NK-92 (cell line): ENCODE measurements around the gene CSAD.

Experiments
- DNase-seq: peaks from one replicate; lab custom pipeline; 2025; ENCODE audit not compliant: unreplicated experiment; lab: John Stamatoyannopoulos, UW

Gene CSAD

DNA sequence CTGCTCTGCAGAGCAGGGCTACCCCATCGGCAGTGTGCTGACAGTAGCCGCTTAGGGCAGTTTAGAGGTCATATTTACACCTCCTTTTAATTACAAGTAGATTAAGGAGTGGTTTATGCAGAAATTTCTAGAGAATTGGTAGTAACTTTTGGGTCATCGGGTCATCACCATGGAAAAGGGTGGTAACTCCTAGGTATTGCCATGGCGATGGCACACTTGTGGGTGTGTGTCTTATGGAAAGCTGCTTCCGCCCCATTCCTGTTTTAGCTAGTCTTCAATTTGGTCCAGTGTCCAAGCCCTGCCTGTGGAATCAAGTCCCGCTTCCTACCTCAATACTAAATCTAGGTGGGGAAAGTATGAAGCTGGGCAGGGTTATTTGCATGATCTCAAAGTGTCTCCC, 29.7 kb downstream of the CSAD start:
- DNase-seq: no peak

DNA sequence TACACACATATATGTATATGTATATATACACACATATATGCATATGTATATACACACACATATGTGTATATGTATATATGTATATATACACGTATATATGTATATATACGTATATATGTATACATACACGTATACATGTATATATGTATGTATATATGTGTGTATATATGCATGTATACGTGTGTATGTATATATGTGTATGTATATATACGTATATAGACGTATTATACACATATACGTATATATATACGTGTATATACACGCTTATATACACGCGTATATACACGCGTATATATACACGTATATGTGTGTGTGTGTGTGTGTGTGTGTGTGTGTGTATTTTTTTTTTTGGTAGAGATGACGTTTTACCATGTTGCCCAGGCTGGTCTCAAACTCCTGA, 33.1 kb downstream of the CSAD start:
- no peak for DNase-seq

DNA sequence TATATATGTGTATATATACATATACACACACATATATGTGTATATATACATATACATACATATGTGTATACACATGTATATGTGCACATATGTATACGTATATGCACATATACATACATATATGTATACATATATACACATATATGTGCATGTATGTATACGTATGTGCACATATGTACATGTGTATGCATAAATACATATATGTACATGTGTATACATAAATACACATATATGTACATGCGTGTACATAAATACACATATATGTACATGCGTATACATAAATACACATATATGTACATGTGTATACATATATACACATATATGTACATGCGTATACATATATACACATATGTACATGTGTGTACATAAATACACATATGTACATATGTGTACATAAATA, 33.5 kb downstream of the CSAD start:
- no peak for DNase-seq

DNA sequence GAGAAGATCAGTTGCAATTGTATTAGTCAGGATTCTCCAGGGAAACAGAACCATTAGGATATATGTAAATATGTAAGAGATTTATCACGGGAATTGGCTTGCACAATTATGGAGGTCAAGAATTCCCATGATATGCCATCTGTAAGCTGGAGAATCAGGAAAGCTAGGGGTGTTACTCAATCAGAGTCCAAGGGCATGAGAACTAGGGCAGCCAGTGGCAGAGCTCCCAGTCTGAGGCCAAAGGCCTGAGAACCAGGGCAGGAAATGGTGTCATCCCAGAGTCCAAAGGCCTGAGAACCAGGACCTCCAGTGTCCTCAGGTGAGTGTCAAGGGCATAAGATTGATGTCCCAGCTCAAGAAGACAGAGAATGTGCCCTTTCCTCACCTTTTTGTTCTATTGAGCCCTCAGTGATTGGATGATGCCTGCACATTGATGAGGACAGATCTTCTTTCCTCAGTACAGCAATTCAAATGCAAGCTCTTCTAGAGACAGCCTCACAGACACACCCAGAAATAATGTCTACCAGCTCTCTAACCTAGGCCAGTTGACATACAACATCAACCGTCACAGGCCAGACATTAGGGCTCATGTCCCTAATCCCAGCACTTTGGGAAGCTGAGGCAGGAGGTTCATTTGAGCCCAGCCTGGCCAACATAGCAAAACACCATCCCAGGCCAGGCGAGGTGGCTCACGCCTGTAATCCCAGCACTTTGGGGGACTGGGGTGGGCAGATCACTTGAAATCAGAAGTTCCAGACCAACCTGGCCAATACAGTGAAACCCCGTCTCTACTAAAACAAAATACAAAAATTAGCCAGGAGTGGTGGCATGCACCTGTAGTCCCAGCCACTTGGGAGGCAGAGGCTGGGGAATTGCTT, 35.1 kb downstream of the CSAD start:
- DNase-seq: no peak

DNA sequence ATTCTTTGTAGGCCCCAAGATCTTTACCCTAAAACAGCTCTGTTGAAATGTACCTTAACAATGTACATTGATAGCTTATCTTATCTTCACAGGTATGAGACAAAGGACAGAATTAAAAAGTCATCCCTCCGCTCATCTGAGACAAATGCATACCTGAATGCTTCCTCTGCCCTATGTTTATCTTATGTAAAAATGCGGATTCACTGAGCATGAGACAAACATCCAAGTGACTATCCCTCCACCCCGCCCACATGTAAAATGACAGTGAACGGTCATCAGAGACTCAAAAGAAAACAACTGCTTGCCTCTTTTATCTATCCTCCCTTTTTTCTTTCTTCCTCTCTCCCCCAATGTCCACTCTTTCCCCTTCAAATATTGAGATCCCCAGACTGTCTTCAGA, 37.4 kb downstream of the CSAD start:
- DNase-seq: no peak

DNA sequence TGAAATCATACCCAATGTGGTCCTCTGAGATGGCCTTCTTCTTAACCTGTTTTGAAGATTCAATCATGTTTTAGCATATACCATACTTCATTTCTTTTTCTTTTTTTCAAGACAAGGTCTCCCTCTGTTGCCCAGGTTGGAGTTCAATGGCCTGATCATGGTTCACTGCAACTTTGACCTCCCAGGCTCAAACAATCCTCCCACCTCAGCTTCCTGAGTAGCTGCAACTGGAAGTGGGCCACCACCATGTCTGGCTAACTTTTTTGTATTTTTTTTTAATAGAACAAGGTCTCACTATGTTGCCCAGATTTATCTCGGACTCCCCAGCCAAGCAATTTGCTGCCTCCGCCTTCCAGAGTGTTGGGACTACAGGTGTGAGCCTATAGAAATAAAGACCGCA, 47.0 kb downstream of the CSAD start:
- no peak for DNase-seq

DNA sequence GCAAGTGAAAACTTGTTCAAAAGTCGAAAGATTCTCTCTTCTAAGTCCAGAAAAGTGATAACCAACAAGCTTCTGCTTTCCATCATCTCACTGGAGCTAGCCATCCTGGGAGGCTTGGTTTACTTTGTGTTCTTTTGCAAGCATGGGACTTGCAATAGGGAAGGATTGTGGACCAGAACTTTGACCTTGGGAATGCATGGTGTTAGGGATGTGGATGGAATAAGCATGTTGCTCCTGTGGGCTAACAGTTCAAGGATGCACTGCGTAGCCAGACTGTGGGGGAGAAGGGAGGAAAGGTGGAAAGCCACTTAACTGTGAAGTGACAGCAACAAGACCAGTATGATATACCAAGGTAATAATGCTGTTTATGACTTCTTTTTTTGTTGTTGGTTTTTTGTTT, 48.9 kb downstream of the CSAD start:
- DNase-seq: no peak

DNA sequence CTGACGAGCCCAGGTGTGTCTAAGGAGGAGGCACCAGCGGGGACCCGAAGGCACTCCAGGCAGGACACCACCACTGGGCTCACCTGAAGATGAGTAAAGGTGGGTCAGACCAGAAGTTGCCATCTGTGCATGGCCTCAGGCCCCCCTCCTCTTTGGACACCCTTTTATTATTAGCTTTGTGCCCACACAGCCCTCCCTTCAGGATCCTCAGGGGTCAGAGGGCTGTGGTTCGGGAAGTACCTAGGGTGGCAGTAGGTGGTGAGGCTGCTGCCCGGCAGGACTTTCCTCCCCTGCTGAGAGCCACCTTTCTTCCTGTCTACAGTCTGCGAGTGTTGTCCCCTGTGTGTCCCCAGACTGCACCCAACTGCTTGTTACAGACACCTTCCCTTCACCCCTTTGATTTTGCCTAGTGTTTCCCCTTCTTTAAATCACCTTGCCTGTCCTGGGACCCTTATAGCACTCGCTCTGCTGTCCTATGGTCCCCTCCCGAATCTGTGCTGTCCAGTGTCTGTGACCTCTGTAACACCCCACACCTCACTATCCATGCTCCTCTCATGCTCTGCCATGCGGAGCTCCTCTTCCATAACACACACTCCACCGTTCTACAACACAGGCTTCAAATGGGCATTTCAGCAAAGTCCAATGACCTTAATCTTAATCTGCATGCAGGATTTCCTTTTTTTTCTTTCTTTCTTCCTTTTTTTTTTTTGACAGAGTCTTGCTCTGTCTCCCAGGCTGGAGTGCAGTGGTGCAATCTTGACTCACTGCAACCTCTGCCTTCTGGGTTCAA, 51.8 kb downstream of the CSAD start:
- no peak for DNase-seq

DNA sequence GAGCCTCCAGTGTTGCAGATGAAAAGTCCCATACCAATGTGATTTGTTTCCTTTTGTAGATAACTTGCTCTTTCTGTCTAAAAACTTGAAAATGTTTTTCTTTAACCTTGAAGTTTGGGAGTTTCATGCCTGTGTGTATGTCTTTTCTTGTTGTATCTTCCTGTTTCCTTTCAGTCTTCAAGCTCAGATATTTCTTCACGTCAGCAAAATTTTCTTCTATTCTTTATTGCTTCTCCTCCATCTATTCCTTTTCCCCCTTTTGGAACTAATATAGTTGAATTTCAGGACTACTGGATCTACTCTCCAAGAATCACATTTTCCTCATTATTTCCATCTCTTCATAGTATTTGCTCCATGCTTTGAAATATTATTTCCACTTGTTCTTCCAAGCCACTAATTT, 53.6 kb downstream of the CSAD start:
- no peak for DNase-seq

DNA sequence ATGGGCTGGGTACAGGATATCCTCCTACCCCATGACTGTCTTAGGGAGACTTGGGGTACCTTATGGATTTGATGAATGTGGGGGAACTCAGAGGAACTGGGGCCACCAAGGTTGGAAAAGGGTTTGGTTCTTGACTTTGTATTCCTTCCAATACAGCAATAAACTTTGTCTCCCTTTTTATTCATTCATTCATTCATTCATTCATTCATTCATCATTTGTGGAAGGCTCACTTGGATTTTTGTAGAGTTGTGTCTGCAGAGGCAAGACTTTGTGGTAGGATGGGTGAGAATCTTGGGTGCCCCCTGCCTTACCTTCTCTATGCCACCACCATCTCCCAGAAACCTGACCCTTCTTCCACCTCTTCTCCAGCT, 56.4 kb downstream of the CSAD start:
- no peak for DNase-seq

DNA sequence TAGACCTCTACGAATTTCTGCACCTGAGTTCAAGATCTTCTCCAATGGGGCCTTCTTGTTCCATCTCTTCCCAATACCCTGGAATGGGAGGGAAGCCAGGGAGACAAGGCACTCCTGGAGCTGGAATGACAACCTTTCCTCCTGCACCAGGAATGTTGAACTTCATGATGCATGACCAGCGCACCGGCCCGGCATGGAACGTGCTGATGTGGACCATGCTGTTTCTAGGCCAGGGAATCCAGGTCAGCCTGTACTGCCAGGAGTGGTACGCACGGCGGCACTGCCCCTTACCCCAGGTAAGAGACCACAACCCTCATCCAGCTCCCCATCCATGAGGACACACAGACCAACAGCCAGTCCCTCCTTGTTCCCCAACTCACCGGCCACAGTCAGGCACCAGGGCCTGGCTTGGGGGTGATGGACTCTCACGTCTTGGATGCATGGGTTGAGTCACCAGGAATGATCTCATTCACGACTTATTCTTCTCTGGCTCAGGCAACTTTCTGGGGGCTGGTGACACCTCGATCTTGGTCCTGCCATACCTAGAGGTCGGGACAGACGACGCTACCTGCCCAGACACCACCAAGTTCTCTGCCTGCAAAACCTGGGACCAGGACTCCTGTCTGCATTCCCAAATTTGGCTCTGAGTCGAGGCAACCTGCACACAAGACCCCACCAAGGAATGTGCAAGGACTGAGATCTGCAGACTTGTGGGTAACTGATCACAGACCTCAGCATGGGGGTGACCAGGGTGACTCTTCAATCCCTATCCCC, 57.0 kb downstream of the CSAD start:
- no peak for DNase-seq

DNA sequence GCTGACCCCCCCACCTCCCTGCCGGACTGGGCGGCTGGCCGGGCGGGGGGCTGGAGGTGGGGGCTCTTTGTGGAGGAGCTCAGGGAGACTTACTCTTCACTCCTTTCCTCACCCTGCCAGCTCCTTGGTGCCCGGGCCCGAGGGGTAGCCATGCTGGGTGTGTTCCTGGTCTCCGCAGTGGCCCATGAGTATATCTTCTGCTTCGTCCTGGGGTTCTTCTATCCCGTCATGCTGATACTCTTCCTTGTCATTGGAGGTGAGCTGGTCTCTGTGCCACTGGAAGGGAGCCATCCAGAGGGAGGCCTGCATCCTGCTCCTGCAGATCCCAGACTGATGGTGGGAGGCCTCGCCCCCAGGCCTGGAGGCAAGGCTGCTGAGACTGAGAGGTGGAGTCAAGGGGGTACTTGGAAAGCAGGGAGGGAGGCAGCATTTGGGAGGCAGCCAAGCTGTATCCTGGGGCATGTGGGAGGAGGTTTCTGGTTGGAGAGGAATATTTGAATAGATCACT, 57.7 kb downstream of the CSAD start:
- DNase-seq: no peak

DNA sequence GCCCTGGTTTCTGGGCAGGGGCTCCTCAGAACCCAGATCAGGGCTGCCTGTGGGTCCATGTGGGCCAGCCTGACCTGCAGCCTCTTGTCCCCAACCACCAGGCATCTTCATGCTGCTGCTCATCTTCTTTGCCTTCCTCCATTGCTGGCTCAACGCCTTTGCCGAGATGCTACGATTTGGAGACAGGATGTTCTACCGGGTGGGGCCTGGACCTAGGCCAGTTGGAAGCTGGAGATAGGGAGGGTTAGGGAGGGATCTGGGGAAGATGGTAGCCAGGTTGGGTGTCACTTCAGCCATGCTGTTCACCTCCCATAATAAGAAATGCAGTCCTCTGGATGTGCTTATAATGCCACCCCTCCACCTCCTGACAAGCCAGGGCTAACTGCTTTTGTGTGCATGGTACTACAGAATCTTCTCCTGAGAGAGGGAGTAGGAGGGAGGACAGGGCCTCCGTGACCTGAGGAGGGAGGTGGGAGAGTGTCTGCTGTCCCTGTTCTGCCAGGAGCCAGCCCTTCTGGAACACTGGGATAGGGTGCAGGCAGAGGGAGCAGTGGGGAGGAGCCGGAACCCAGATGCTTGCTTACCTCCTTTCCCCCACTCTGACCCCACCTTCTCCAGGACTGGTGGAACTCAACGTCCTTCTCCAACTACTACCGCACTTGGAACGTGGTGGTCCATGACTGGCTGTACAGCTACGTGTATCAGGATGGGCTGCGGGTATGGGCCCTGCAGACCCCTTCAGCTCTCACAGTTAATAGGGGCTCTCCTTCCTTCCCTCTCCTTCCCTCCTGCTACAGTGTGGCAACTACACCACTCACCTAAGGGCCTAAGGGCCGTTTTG, 59.8 kb downstream of the CSAD start:
- DNase-seq: no peak

DNA sequence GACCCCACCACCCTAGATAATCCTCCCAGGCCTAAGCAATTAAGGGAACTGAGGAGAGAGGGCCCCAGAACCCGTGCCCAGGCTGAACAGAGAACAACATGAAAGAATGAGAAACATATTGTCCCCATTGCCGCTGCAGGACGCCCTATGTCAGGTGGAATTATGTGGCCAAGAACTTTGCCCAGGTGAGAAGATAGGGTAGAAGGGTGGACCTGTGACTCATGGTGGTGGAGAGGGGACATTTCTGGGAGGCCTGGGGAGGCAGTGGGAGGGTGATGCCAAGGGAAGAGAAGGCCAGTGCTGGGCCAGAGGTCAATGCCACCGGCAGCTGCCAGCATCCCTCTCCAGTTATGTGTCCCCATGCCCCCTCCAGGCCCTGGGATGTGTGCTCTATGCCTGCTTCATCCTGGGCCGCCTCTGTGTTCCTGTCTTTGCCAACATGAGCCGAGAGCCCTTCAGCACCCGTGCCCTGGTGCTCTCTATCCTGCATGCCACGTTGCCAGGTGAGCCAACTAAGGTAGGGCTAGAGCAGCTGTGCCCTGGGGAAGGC, 61.9 kb downstream of the CSAD start:
- no peak for DNase-seq

DNA sequence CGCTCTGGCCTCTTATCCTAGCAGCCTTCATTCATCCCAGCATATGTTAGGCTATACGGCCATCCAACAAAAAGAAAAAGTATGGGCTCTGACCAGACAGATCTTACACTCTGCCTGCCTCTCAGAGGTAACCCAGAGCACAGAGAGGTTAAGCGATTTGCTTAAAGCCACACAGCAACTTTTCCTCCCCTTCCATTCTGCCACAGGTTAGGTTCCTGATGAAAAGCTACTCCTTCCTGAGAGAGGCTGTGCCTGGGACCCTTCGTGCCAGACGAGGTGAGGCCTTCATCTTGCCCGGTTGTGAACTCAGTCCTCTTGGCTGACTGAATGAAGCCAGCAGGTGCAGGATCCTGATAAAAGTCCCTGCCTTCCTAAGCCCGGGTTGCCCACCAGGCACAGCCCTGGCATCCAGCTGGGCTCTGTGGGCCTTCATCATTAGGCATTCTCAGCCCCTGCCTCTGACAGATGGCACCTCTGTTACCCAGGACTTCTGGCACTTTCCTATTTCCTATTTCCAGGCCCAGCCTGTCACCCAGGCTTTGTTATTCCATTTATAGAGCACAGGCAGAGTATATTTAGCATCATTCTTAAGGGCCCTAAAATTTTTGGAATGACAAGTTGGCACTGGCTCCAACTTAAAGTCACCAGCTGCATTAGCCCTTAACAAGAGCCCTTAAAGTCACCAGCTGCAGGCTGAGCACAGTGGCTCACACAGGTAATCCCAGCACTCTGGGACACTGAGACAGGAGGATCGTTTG, 64.7 kb downstream of the CSAD start:
- no peak for DNase-seq

DNA sequence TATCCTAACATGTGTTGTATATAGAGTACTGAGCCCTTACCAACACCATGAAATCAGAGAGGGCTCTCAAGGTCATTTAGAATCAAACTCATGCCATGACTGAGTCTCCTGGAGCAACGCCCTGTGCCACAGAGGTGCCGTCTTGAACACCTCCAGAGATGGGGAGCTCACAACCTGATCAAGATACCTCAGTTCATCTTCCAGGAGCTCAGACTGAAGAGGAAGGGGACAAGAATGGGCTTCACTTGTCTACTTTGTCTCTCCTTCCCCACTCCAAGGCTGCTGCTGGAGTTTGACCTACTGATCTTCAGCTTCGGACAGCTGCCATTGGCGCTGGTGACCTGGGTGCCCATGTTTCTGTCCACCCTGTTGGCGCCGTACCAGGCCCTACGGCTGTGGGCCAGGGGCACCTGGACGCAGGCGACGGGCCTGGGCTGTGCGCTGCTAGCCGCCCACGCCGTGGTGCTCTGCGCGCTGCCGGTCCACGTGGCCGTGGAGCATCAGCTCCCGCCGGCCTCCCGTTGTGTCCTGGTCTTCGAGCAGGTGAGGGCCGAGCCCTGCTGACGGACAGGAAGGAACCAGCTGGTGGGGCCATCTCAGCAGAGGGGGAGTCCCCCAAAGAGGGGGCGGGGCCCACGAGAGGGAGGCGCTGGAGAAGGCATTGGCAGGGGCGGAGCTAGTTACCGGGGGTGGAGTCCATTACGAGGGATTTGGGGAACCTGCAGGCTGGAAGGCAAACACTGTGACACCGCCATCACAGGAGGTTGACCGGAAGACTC, 65.4 kb downstream of the CSAD start:
- no peak for DNase-seq

DNA sequence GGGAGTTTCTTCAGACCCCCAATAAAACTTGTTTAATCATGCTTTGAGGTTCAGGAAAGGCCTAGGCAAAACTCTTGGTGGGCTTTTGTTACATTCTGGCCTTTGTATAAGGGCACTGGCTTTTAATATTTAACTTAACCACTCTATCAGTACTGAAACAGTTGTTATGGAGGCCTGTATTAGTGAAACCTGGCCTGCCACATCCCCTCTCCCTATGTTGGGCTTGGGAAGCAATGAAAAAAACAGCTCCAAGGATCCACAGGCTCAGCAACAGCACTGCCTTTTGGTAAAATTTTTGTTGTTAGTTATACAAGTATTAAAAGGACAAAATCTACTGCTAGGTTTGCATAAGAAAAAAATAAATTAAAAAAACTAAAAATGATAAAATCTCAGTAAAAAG, 66.8 kb downstream of the CSAD start:
- DNase-seq: no peak

DNA sequence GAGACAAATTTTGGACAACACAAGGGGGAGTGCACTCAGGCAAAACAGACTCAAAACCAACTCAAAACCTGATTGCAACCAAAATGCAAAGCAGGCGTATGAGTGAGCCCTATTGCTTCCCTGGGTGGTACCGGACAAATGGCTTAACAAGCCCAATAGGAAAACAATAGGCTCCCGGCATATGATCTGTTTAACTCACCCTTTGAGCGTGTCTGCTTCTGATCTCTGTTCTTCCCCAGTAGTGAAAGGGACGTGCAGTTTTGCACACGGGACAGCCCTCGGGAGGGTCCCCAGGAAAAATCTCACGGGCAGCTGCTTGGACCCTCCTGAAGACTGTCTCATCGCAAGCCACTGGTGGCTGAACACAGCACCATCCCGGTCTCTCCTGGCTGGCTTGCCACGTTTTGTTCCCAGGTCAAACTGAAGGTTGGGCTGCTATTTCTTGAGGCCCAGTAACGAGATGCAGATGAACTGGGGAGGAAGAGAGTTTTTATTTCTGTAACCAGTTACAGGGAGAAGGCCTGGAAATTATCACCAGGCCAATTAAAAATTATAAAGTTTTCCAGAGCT, 67.5 kb downstream of the CSAD start:
- no peak for DNase-seq
